ENCODE data around the gene NUP37.
A peak's percentile ranks its signal among the peaks of the same experiment; 100 is the strongest.
"Not testable (repeated sequence)": the region's sequence is repeated elsewhere in the genome, so short reads cannot be mapped to it uniquely, and the experiment has no call there.

NUP37 gene, protein sequence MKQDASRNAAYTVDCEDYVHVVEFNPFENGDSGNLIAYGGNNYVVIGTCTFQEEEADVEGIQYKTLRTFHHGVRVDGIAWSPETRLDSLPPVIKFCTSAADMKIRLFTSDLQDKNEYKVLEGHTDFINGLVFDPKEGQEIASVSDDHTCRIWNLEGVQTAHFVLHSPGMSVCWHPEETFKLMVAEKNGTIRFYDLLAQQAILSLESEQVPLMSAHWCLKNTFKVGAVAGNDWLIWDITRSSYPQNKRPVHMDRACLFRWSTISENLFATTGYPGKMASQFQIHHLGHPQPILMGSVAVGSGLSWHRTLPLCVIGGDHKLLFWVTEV

DNA sequence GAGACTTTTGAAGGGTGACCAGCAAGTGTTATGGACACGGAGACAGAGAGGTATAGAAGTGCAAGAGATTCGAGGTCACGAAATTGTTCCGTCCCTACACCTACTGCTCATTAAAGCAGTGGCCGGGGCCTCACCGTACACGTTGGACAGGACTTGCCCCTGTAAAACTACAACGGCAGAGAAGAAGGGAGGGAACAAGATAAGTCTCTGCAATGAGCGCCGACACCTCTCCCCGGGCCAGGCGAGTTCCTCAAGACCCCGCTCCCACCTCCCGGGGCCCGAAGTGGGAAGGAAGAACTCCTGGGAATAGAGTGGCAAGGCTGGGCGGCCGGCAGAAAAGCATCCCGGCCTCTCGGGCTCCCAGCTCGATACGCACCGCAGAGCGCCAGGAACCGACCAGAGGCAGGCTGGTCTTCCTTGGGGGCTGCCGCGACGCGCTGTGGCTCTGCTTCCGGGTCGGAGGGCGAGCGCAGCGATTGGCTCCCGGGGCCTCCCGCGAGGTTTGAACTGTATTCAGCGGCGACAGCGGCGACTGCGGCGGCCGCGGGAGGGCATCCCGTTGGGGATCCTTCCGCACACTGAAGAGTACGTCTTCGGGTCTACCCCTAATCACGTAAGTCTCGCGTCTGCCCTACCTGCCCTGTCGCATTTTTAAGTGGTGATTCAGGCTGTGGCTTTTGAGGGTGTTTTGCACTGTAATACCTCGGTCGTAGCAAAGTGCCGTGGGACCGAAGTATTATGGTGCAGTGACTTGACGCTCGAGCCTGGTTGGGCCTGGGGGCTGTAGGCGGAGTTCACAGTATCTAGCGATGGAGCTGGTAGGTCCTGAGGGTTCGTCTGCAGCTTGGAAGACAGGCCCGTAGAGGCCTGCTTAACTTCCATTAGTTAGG is at the start of gene NUP37, which contains the start of gene PARPBP:
Gene NUP37, minus strand, starts transcription at position 441 of the 890 bp plus-strand sequence. CDS start 1,596 bp downstream, outside the sequence.
Gene PARPBP, plus strand, starts transcription at position 510 of the 890 bp plus-strand sequence. CDS start 3,706 bp downstream, outside the sequence.
- peak; percentile 92 for DNase-seq (ENCODE audit: low spot score)
- TF ChIP-seq, protein P1, sequence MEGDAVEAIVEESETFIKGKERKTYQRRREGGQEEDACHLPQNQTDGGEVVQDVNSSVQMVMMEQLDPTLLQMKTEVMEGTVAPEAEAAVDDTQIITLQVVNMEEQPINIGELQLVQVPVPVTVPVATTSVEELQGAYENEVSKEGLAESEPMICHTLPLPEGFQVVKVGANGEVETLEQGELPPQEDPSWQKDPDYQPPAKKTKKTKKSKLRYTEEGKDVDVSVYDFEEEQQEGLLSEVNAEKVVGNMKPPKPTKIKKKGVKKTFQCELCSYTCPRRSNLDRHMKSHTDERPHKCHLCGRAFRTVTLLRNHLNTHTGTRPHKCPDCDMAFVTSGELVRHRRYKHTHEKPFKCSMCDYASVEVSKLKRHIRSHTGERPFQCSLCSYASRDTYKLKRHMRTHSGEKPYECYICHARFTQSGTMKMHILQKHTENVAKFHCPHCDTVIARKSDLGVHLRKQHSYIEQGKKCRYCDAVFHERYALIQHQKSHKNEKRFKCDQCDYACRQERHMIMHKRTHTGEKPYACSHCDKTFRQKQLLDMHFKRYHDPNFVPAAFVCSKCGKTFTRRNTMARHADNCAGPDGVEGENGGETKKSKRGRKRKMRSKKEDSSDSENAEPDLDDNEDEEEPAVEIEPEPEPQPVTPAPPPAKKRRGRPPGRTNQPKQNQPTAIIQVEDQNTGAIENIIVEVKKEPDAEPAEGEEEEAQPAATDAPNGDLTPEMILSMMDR (IDR thresholded peaks at IDR 0.05; ENCODE audit: borderline replicate concordance, control extremely low read depth, extremely low read depth, insufficient read depth, missing control alignments): peak; percentile 7
- in situ Hi-C loops (cut with MboI; ENCODE audit: low sequenced_read_pairs, unreplicated experiment): no loop called here

DNA sequence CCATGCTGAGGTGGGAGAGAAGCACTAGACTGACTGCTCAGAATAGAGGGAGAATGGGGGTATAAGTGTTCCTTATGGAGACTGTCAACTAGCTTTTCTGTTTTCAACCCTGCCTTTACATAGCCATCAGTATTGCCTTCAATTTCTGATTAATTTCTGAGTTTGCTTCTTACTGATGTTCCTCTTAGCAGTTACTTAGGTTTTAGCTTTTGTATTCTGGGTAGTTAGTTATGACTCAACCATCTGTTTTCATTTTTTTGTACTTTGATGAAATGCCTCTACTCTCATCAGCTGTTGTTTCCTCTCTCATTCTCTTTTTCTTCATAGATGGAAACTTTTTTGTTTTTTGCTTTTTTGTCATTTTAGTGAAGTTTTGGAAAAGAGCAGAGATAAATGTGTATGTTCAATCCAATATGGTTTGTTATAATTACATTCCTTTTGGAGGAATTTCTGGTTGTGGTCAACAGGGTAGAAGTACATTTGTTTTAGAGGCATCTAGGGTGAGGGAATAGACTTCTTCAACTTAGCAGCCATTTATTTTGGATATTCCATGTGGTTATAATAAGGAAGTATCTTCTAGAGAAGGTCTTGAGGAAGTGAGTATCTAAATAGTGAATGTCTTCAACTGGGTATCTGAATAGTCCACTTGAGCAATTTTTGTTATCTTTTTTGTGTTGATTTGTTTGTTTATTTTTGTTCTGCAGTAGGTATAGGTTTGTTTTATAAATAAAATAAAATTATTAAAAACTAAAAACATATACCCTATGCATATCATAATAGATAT is 48.1 kb upstream of the NUP37 start:
- DNase-seq (ENCODE audit: low spot score): peak; percentile 27
- in situ Hi-C loops (cut with MboI; ENCODE audit: low sequenced_read_pairs, unreplicated experiment): no loop called here
- TF ChIP-seq, protein P1 (IDR thresholded peaks at IDR 0.05; ENCODE audit: borderline replicate concordance, control extremely low read depth, extremely low read depth, insufficient read depth, missing control alignments): no peak

DNA sequence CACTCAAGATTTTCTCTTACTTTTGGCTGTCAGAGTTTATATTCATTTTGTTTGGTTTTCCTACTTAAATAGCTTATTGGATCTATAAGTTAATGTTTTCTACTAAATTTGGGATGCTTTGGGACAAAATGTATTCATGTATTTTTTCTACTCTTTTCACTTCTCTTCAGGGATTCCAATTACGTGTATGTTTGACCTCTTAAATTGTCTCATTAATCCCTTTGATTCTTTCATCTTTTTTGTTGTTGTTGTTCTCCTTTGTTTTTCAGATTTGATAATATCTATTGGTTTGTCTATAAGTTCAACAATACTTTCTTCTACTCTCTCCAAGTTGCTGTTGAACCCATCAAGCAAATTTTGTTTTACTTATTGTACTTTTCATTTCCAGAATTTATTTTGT is 43.5 kb upstream of the NUP37 start:
- in situ Hi-C loops (cut with MboI; ENCODE audit: low sequenced_read_pairs, unreplicated experiment): no loop called here
- no peak for DNase-seq (ENCODE audit: low spot score)
- TF ChIP-seq, protein P1 (IDR thresholded peaks at IDR 0.05; ENCODE audit: borderline replicate concordance, control extremely low read depth, extremely low read depth, insufficient read depth, missing control alignments): no peak

DNA sequence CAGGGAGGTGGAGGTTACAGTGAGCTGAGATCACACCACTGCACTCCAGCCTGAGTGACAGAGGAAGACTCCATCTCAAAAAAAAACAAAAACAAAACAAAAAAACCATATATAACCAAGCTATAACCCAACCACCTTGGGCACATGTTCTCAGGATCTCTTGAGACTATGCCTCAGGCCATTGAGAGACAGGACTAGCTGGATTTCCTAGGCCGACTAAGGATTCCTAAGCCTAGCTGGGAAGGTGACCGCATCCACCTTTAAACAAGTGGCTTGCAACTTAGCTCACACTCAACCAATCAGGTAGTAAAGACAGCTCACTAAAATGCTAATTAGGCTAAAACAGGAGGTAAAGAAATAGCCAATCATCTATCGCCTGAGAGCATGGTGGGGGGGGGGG is 35.3 kb upstream of the NUP37 start:
- DNase-seq (ENCODE audit: low spot score); in situ Hi-C loops (cut with MboI; ENCODE audit: low sequenced_read_pairs, unreplicated experiment): not testable (repeated sequence)

DNA sequence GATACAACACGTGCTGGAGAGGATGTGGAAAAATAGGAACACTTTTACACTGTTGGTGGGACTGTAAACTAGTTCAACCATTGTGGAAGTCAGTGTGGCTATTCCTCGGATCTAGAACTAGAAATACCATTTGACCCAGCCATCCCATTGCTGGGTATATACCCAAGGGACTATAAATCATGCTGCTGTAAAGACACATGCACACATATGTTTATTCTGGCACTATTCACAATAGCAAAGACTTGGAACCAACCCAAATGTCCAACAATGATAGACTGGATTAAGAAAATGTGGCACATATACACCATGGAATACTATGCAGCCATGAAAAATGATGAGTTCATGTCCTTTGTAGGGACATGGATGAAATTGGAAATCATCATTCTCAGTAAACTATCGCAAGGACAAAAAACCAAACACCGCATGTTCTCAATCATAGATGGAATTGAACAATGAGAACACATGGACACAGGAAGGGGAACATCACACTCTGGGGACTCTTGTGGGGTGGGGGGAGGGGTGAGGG is 27.2 kb upstream of the NUP37 start:
- in situ Hi-C loops (cut with MboI; ENCODE audit: low sequenced_read_pairs, unreplicated experiment); DNase-seq (ENCODE audit: low spot score): not testable (repeated sequence)

DNA sequence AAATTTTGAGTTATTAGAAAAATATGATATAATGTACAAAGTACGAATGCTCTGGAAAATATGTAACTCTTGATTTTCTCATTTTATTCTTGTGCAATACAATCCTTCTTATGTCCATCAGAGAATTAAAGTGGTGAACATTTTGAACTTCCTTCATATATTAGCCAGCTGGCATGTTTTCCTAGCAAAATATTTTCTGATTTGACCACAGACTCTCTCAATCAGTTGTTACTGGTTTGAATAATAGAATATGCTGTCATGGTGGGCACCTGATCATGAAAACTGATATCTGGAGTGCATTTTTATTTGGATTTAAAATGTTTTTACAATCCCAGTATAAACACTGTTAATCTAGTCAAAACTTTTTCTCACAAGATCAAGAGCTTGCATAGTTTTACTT is 24.3 kb upstream of the NUP37 start:
- DNase-seq (ENCODE audit: low spot score): no peak
- TF ChIP-seq, protein P1 (IDR thresholded peaks at IDR 0.05; ENCODE audit: borderline replicate concordance, control extremely low read depth, extremely low read depth, insufficient read depth, missing control alignments): no peak
- in situ Hi-C loops (cut with MboI; ENCODE audit: low sequenced_read_pairs, unreplicated experiment): no loop called here

DNA sequence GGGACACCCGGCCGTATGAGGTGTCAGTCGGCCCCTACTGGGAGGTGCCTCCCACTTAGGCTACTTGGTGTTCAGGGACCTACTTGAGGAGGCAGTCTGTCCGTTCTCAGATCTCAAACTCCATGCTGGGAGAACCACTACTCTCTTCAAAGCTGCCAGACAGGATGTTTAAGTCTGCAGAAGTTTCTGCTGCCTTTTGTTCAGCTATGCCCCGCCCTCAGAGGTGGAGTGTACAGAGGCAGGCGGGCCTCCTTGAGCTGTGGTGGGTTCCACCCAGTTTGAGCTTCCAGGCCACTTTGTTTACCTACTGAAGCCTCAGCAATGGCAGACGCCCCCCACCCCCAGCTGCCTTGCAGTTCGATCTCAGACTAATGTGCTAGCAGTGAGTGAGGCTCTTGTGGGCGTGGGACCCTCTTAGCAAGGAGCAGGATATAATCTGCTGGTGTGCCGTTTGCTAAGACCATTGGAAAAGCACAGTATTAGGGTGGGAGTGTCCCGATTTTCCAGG is 23.0 kb upstream of the NUP37 start:
- in situ Hi-C loops (cut with MboI; ENCODE audit: low sequenced_read_pairs, unreplicated experiment); DNase-seq (ENCODE audit: low spot score): not testable (repeated sequence)

DNA sequence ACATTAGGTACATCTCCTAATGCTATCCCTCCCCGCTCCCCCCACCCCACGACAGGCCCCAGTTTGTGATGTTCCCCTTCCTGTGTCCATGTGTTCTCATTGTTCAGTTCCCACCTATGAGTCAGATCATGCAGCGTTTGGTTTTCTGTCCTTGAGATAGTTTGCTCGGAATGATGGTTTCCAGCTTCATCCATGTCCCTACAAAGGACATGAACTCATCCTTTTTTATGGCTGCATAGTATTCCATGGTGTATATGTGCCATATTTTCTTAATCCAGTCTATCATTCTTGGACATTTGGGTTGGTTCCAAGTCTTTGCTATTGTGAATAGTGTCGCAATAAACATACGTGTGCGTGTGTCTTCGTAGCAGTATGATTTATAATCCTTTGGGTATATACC is 17.7 kb upstream of the NUP37 start:
- in situ Hi-C loops (cut with MboI; ENCODE audit: low sequenced_read_pairs, unreplicated experiment); DNase-seq (ENCODE audit: low spot score): not testable (repeated sequence)

DNA sequence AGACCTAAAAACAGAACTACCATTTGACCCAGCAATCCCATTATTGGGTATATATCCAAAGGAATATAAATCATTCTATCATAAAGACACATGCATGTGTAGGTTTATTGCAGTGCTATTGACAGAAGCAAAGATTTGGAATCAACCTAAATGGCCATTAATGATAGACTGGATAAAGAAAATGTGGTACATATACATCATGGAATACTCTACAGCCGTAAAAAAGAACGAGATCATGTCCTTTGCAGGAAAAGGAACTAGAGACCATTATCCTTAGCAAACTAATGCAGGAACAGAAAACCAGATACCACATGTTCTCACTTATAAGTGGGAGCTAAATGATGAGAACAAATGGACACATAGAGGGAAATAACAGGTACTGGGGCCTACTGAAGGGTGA is 11.5 kb upstream of the NUP37 start:
- in situ Hi-C loops (cut with MboI; ENCODE audit: low sequenced_read_pairs, unreplicated experiment); DNase-seq (ENCODE audit: low spot score): not testable (repeated sequence)

DNA sequence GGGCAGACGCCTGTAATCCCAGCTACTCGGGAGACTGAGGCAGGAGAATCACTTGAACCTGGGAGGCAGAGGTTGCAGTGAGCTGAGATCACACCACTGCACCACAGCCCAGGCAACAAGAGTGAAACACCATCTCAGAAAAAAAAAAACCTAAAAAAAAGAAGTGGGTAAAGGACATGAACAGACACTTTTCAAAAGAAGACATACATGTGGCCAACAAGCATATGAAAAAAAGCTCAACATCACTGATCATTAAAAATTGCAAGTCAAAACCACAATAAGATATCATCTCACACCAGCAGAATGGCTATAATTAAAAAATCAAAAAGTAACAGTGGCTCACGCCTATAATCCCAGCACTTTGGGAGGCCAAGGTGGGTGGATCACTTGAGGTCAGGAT is 10.8 kb upstream of the NUP37 start:
- in situ Hi-C loops (cut with MboI; ENCODE audit: low sequenced_read_pairs, unreplicated experiment); DNase-seq (ENCODE audit: low spot score): not testable (repeated sequence)

DNA sequence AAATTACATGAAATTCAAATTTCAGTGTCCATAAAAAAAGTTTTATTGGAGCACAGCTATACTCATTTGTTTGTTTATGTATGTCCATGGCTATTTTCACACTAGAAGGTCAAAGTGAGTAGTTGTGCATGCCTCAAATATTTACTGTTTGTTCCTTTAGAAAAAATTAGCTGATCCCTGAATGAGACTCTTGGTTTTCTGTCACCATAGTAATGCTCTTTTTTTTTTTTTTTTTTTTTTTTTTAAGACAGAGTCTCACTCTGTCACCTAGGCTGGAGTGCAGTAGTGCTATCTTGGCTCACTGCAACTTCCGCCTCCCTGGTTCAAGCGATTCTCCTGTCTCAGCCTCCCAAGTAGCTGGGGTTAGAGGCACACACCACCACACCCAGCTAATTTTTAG is 1.4 kb upstream of the NUP37 start:
- in situ Hi-C loops (cut with MboI; ENCODE audit: low sequenced_read_pairs, unreplicated experiment); DNase-seq (ENCODE audit: low spot score): not testable (repeated sequence)
